NCI-H2196 (cell line): ENCODE measurements around the gene C11orf71.

Experiments
- DNase-seq: peaks from one replicate; lab custom pipeline; 2025; ENCODE audit not compliant: unreplicated experiment; lab: John Stamatoyannopoulos, UW

Gene C11orf71

GRCh38 chr11:114400216-114400914, at the start of gene C11orf71, which contains the start of gene RBM7:
Gene C11orf71, minus strand, starts transcription at chr11:114400511. Its CDS starts 180 bp downstream, at chr11:114400331.
Gene RBM7, plus strand, starts transcription at chr11:114400666. Its CDS starts 6 bp downstream, at chr11:114400672.
- DNase-seq: peak; percentile 98

GRCh38 chr11:114449845-114450244, 49.5 kb upstream of the C11orf71 start:
- DNase-seq: no peak

DNA sequence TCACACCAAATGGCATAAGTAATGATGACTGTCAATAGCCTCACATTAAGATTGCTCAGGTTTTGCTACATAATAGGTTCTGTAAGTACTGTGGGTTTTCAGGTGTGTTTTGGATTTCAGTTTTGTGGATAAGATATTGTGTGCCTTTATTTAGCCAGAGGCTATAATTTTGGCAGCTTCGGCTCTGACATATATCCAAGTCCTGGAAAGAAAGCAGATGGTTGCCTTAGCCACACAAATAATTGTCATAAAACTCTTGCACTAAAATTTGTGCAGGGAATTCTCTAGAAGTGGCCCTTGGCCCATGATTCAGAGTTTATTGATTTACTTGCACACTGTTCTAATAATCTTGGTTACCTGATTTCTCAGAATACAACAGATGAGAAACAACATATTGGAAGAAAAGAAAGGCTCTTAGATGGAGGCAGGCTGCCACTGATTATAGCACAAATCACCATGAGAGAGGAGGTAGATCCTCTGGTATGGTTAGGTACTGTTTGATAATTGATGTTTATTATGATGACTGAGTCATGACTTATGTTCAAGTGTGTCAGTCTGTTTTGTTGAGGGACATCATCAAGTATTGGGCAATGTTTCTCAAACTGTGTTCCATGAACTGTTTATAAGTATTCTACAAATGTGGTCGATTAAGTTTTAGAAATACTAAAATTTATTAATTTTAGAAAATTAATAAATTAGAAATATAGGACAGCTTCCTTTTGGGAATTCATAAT, 48.6 kb upstream of the C11orf71 start:
- DNase-seq: no peak

DNA sequence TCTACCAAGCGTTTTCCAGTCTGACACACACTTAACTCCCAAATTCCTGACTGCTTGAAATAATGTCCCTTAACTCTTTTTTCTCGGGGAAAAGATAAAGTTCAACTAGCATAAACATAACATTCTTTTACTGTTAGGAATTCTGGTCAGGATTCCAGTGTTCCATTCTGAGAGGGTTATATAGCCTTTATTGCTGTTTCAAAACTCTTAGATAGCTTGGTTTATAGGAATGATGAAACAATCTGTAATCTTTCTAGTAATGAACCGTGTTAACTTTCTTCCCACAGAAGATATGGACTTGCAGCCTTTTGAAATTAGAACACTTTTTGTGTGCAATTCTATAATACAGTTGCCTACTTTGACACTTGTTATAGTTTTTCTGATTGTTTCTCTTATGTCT, 47.6 kb upstream of the C11orf71 start:
- no peak for DNase-seq

DNA sequence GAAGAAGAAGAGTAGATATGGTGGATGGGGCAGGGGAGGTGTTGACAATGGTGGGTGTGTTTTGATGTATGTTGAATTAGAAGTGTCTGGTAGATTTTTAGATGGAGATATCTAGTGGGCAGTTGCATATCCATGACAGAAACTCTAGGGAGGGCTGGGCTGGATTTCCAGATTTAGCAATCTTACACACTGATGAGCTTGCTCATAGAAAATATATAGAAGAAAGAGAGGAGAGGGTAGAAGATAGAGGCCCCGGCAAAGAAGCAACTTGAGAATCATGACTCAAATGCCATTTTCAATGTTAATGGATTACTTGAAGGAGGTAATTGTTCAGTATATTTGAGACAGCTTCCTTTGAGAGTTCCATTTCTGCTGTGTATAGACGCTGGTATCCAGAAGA, 47.1 kb upstream of the C11orf71 start:
- no peak for DNase-seq

- no peak for DNase-seq
Measured at GRCh38 chr11:114442536-114442935, 42.2 kb upstream of the C11orf71 start.

GRCh38 chr11:114441921-114442320, 41.6 kb upstream of the C11orf71 start:
- no peak for DNase-seq

- peak; percentile 8 for DNase-seq
Measured at GRCh38 chr11:114440971-114441763, 40.9 kb upstream of the C11orf71 start.

DNA sequence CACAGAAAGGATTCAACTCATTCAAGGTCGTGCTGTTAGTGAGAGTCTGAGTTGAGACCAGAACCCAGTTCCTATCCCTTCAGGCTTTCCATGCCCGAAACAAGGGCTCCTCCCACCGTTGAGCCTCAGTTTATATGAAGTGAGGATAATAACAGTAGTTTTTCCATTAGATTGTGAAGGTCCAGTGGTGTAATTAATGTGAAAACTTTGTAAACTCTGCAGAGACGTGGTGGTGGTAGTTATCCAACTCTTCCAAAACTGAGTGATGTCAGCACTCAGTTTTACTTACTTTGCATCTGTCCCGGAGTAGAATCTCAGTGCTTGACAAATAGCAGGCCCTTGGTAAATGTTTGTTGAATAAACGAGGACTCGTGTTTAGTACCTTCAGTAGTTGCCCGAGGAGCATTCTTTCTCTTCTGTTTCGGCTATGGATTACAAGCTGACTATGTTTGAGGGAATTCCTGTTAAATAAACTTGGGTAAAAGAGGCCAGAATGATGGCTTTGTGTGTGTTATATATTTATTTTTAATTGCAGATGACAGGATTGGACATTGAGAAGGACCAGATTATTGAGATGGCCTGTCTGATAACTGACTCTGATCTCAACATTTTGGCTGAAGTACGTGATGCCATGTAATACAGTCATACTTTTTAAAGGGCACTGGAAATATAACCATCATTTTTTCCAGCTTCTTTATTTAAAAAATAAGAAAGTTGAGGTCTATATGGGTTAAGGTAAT, 40.0 kb upstream of the C11orf71 start:
- no peak for DNase-seq

DNA sequence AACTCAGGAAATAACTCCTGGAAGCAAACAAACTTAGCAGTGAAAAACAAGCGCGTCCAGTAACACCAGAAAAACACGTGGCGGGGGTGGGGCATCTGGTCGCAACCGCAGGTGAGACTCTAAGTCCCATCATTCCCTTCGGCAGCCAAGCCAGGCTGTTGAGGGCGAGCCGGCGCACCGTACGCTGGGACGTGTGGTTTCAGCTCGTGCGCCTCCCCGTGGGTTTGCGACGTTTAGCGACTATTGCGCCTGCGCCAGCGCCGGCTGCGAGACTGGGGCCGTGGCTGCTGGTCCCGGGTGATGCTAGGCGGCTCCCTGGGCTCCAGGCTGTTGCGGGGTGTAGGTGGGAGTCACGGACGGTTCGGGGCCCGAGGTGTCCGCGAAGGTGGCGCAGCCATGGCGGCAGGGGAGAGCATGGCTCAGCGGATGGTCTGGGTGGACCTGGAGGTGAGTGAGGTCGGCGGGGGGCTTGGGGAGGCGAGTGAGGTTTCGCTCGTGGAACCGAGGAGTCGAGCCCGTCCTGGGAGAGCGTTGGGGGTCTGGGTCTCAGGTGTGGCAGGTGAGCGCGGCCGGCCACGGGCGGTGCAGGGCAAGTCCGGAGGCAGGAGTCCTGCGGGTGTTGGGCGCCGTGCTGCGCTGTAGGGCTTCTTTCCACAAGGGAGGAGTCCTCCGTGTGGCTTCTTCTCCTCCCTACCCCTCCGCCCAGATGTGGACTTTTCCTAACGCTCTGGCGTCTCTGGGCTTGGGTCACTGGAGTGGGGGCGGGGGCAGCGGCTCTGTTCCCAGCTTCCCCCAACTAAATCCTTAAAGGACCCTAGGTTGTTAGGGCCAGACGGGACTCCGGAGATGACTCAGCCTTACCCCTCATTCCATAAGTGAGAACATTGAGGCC, 39.2 kb upstream of the C11orf71 start, which contains the start of gene REXO2:
Gene REXO2 (plus strand): TSS at position 239 of the 892 bp plus-strand sequence. CDS start 62 bp downstream, at position 301.
- peak; percentile 92 for DNase-seq

- no peak for DNase-seq
Measured at GRCh38 chr11:114438303-114438702, 38.0 kb upstream of the C11orf71 start.

DNA sequence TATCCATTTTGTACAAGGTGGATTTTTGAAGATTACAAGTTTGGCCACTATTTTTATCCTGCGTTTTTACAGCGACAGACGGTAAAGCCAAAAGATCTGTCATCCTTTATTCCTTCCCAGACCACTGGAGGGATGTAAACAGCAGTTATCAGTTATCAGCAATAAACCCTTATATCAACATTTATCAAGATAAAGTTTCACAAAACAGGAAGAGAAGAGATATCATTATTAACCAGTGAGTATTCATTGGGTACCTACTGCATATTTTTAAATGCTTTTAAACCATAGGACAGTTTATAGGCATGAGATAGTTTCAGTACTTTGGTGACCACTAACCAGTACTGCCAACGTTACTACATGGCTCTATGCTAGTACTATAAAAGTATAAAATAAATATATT, 33.1 kb upstream of the C11orf71 start:
- DNase-seq: no peak

DNA sequence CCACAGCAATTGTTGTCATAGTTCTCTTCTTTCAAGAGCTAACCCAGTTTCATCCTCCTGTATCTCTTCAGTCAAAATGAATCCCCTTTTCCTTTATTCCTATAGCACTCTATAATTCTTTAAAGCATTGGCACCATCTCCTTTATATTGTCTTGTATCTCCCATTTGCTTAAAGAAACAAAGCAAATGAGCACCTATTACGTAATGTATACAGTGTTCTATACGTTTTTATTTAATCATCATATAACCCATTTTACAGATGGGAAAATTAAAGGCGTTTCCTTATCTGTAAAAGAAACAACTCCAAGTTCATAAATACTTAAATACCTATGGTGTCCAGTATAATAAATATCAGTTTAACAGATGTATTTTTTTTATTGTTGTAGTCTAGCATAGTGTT, 32.6 kb upstream of the C11orf71 start:
- DNase-seq: no peak

DNA sequence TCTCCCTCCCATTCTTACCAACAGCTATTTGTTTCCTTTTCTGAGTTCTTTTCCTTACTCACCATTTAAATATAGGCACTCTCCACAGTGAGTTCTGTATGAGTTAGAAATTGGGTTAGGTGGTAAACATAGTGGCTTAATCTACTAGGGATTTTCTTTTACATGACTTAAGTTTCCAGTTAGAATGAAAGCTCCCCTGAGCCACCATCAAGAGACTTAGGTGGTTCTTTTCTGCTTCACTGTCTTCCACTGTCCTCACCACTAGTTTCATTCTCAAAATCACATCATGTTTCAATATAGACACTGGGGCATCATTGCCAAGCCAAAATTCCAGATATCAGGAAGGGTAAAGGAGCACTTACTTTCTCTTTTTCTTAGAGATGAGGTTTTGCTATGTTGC, 30.0 kb upstream of the C11orf71 start:
- DNase-seq: no peak

DNA sequence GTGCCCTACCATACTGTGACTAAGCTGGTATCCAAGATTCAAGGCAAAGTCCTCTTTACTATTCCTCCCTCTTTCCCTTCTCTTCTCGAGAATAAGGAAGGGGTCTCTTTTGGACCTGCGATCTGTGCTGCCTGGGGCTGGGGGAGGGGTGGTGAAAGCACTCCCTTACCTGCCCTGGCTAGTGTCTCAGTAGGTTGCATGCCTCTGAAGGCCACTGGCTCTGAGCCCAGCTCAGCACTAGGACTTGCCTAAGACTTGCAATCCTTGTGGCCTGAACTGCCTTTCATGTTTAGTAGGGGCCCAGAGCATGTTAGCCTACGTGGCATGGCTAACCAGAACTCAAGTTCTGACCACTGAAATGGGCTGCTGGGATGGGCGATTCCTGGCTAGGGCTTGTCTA, 26.0 kb upstream of the C11orf71 start:
- DNase-seq: no peak

DNA sequence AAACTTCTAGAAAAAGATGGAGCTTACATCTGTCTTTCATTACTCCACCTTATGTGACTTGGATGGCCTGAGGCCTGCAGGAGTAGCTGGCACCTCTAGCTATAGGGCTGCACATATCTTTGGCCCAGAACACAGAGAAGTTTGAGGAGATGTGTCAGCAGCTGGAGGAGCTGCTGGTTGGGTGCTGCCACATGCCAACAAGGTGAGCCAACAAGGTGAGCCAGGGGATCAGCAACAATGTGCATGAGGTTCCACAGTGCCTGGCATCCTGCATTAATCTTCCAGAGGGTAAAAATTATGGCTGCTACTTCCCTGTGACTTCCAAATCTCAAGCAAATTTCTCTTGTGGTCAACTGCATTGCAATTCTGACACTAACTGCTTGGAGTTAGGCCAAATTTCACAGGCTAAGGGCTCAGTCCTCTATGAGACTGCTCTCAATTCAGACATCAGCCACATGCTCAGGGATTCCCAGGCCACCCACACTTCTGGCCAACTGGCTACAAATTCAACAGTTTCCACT, 16.2 kb upstream of the C11orf71 start:
- no peak for DNase-seq

DNA sequence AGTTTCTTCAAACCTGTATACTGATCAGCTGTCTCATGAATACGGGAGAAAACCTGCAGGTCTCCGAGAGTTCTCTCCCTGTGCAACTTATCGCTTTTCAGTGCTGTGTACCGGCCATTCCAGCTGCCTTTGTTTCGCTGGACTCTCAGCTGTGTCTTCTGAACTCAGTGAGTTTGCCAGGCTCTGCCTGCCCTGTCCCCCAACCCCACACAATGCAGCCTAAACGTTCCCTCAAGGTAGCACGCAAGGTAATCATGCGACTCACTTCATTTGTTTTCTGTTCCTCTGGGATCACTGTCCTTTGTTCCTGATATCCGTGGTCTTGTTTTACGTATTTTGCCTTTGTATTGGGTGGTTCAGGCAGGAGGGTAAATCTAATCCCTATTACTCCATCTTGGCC, 13.6 kb upstream of the C11orf71 start:
- no peak for DNase-seq

GRCh38 chr11:114412946-114413345, 12.6 kb upstream of the C11orf71 start:
- no peak for DNase-seq

GRCh38 chr11:114401311-114401710, 1.0 kb upstream of the C11orf71 start:
- DNase-seq: no peak

DNA sequence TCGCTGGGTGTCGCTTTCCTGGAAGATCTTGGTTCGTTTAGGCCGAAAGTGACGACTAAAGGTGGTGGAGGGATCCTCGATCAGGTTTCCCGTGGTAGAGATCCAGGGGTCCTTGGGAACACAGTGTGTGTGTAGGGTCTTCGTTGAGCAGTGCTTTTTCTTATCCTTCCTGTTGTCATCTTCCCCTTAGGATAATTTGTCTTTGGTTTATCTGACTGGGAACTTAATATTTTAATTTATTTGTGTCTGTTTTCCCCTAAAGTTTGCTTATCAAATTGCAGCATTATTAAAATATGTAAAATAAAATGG, 558 bp upstream of the C11orf71 start:
- no peak for DNase-seq
